Muscle of arm (tissue), 12 donors: Measurements from ENCODE around the gene NOC3L. TPM values are rescaled to one million over a fixed set of nuclear protein-coding genes. Genes with fewer than 3 reads are reported as not detected.
A peak's percentile ranks its signal among the peaks of the same experiment; 100 is the strongest.
"Not testable (repeated sequence)": the region's sequence is repeated elsewhere in the genome, so short reads cannot be mapped to it uniquely, and the experiment has no call there.

Experiments
- DNase-seq: peaks from one replicate; pipeline ENCODE4 v3.0.0-alpha.2; 2013
- polyA plus RNA-seq, 12 donors: library from polyadenylated mRNA; unstranded; fragments of 120-200 nt; gene quantifications; one replicate each; pipeline ENCODE4 v1.2.1, GENCODE V29; 2013; ENCODE audit not compliant: insufficient read length in 12 of 12

The NOC3L gene
- polyA plus RNA-seq, 12 donors = 7.9 to 23.2 (median 16.7) TPM; not detected in 1

DNA sequence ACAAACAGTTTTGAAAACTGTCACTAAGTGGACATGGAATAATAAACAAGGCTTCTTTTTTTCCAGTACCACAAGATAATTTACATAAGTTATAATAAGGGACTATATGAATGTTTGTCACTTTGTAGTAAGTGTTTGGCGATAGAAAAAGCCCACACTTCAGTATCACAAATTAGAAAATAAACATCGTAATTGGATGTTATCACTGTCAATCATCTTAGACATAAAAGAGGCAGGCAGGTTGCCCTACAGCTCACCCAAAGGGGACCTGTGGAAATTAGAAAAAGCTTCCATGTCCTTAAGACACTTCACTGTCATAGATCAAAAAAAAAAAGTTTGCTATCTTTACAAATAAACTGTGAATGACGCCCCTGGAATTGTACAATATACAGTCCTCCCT lies 3.6 kb upstream of the NOC3L start:
- no peak for DNase-seq

DNA sequence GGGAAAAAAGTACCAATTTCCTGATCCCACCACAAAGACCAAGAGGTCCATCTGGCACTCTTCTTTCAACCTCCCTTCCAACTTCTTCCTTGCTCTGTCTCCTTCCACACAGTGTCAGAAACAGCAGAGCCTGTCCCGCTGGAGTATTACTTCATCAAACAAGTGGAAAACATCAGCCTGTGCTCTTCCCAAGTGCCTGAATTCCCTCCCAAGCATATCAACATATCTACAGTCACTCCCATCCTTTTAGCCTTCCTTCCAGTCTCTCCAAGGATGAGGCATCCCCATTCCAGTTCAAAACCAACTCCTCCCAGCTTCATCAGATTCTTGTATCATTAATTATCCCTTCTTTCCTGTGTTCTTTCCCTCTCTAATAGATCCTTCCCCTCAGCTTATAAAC lies 1.7 kb upstream of the NOC3L start:
- DNase-seq = no peak

DNA sequence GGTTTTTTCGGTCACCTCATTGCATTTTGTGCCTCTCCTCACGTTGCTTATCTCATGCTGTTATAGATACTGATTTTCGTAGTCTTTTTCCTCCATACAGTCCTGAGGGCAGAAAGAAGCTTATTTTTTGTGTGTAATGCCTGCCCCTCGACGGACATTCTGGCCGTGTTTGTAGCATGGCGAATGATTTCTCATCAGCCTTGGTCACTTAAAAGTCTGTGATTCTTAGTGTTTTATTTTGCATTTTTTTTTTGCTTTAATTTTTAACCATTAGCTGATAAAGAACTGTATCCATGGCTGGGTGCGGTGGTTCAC lies 469 bp upstream of the NOC3L start:
- DNase-seq = no peak

DNA sequence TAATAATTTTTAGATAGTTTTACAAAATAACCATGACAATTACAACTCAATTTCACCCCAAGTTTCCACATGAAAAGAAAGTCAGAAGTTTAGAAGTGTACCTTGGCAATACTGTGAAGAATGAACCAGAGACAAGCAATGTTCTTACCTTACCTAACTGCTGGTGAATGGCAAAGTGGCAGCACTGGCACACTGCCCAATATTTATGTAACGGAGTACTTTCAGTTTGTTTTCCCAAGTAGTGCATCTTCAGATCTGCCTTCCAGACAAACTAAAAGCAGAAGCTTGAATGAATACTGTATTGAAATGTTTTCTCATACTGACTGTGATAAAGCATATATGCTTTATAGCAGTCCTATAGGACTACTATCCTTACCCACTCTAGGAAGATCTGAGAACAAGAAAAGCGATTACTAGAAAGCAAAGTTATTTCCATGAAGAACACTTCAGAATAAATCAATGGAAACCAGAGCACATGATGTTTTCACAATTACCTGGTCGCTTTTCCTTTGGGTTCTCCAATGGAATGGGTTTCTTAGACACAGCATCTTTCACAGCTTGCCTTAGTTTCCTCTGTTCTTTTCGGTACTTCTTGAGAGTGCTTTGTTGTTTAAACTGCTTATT lies 1.5 kb downstream of the NOC3L start:
- DNase-seq = no peak

DNA sequence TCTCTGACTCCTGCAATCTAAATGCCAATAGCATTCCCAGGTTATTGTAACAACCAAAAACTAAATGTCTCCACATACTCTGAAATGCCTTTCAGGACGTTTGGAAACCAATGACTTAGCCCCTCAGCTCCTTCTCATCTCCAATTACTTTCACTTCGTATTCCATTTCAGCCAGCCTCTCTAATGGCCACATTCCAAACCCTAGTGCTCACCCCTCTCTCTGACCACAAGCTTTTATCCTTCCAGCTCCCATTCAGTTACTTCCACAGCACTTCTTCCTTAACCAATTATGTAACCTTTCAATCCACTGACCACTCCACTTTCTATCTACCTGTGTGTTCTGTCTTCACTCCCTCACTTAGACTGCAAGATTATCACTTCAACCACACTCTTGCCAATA lies 4.3 kb downstream of the NOC3L start:
- DNase-seq = no peak

DNA sequence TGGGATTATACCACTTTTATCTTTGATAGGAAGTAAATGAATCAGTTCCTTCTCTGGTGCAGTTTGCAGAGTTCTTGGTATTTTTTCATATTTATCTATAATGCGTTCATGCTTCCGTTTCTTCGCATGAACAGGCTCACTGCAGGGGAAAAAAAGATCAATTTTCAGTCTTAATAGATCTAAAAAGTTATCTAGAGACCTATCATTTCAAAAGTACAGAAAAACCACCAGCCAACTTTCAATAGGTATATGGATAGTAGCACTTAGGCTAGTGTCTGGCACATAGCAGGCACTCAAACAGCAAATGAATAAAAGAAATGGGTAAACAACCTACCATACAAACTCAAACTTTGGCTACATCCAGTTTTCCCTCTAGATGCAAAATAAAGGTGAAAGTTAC lies 5.5 kb downstream of the NOC3L start:
- DNase-seq = no peak

DNA sequence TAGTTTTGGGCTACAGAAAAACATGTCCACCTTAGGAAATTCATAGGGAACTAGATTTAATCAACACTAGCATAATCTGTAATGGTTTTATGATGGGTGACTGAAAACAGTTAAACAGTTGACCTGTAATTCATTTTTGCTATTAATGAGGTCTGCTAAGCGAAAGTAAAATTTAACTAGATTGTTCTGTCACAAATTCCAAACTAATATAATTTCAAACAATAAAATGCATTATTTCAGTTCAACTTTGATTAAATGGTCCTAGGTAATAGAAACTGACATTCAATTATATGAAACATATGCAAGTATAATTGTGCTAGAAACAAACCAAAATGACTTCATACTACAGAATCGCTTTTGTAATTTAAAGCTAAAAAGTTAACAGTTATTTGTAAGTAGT lies 6.9 kb downstream of the NOC3L start:
- DNase-seq = no peak

DNA sequence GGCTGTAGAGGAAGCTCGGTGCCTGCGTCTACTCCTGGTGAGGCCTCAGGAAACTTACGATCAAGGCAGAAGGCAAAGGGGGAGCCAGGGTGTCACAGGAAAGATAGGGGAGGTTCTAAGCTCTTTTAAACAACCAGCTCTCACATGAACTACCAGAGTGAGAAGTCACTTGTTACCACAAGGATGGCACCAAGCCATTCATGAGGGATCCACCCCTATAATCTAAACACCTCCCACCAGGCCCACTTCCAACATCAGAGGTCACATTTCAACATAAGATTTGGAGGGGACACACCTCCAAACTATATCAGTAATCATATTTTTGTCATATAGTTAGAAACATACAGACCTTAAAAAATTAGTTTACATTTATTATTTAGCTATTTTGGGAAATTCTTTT lies 9.4 kb downstream of the NOC3L start:
- no peak for DNase-seq

DNA sequence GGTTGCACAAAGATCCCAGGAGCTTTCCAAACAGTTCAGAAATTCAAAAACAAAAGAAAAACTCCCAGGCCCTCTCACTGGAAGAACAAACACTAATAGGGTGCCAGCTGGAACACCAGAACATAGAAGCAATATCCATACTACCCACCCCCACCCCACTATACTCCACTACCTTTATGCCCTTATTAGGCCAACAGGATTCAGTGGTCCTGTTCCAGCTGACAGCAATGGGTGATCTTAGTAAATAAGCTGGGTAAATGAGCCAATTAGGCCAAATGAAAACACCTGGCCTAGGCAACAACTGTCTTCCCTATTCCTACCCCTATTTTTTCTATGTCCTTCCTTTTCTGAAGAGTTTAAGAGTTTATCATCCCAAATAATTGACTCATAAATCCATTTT lies 11.7 kb downstream of the NOC3L start:
- DNase-seq = no peak

DNA sequence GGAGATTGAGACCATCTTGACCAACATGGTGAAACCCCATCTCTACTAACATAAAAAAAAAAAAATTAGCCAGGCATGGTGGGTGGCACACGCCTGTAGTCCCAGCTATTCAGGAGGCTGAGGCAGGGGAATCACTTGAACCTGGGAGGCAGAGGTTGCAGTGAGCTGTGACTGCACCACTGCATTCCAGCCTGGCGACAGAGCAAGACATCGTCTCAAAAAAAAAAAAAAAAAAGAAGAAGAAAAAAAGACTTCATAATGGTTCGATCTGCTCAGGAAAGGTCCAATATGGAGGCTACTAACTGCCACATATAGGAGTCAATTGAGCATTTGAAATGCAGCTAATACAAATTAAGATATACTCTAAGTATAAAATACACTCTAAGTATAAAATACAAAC lies 12.2 kb downstream of the NOC3L start:
- DNase-seq = not testable (repeated sequence)

DNA sequence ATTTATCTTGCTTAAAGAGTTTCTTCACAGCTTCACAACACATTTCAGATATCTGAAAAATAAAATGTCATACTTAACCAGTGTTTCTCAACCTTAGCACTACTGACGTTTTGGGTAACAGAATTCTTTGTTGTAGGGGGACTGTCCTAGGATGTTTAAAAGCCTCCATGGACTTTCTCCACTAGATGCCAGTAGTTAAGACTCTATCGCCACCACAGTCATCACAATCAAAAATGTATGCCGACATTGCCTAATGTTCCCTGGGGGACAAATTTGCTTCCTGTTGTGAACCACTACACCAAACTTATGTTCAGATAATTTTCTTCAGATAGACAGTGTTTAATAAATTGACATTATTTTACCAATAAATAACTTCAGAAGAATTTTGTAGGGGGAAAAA lies 13.4 kb downstream of the NOC3L start:
- no peak for DNase-seq

DNA sequence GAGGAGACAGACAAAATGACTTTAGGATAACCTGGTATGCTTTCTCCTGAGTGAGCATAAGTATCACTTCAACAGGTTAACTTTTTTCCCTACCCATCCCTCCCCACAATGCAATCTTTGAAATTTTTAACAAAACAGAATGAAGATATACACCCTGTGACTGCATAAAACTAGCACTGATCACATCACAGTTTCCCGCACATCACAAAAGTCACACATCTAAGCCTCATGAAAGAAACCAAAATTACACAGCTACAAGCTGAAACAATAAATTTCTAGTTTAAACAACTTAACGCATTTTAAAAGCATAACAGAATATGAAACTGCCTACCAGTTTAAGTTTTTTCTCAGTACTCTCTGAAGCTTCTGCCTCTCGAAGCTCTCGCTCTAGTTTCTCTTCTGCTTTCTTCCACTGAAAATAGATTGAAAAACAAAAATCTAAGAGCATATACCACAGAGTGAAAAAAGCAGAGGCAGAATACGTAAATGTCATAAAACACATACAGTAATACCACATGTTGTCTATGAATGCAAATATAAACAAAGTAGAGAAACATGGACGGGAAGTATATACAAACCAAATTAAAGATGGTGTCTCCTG lies 18.1 kb downstream of the NOC3L start:
- no peak for DNase-seq

DNA sequence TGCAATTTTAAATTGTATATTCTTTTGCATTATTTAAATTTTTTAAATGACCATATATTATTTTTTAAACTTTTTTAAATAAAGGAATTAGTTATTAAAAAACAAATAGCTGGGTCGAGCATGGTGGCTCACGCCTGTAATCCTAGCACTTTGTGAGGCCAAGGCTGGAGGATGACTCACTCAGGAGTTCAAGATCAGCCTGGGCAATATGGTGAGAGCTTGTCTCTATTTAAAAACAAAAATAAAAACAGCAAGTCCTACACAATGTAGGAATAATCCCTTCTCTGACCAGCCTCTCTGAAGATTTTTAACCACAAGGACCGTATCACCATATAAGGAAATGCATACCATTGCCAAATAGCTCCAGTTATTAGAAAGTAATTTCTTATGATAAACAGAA lies 19.6 kb downstream of the NOC3L start:
- no peak for DNase-seq

DNA sequence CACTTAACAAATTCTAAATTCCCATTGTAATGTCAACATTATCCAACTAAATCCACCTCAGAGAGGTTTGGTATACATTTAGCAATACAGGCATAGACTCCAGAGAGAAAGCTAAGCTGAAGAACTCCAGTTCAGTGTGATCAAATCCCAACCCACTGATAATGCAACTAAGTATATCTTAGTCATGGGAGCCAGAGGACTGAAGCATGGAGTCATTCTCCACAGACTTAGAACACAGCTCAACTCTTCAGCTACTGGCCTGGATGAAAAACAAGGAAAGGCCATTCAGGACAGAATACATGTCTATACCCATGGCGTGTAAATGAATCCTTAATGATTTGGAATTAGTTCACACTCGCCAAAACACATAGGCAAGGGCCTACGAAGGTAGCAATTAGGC lies 27.9 kb downstream of the NOC3L start:
- DNase-seq = no peak

DNA sequence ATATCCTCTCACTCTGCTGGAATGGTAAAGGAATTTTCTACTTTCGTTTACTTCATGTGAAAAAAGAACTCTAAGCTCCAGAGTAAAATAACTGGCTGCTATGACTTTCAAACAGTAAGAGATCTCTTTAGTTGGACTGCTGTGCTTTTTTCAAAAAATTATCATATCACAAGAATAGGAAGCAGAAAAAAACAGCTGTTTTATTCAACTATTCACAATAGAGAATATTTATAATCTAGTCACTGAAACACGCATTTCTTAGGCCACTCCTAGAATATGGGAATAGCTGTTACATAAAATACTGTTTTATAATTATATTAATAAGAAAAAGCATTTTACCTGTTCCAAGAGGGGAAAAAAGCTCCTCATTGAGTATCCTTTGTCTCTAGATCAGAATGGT lies 29.7 kb downstream of the NOC3L start:
- DNase-seq = no peak

DNA sequence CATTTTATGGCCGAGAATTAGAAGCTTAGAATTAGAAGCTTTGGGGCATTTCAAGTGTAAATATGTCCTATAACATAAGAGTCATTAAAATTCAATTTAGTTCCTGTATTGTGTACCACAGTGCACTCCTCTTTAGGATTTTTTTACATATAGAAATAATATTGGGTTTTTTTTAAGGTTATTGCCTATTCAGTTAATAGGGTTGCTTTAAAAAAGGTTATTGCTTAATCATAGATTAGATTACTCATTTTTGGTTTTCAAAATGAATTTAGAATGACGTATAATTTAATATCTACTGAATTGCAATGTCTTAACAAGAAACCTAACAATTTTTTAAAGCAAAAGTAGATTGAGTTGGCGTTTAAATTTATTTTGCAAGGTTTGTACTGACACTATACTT lies 34.1 kb downstream of the NOC3L start:
- DNase-seq = no peak

DNA sequence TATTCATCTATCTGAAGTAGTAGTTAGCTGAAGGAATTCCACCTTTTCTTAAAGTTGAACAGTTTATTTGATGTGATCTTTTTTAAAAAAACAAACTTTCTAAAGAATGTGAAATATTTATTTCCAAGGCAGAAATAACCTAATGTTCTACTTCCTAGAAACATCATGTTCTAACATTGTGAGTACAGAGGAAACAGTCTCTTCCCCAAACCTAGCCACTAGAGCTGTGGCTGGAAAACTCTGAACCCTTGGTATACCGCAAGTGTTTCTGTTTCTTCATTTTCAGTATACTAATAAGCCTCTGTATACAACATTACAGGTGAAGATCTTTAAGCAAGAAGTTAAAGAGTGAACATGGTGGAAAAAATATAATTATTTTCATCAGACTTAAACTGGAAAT lies 35.1 kb downstream of the NOC3L start:
- DNase-seq = no peak

DNA sequence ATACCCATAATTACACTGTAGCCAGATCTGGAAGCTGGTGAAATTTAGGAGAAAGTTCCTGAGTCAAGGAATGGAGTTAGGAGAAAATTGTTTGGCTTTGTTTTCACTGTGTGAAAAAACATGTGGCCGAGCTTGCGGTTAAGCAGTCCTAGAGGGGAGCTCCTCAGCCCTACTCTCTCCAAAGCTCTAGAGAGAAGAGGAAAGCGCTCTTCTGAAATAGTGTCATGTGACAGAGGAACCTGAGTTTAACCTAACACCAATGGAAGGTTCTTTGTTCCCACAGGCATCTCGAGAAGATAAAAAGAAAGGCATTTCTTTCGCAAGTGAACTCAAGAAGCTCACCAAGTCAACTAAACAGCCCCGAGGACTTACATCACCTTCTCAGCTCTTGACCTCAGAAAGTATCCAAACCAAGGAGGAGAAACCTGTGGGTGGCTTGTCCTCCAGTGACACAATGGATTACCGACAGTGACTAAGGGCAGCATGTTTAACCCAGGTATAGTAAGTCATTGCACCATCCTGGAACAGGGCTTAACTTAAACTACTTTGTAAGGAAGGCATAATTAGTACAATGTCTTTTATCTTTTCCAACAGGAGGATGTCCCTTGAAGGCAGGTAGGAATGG lies 38.0 kb downstream of the NOC3L start:
- no peak for DNase-seq

DNA sequence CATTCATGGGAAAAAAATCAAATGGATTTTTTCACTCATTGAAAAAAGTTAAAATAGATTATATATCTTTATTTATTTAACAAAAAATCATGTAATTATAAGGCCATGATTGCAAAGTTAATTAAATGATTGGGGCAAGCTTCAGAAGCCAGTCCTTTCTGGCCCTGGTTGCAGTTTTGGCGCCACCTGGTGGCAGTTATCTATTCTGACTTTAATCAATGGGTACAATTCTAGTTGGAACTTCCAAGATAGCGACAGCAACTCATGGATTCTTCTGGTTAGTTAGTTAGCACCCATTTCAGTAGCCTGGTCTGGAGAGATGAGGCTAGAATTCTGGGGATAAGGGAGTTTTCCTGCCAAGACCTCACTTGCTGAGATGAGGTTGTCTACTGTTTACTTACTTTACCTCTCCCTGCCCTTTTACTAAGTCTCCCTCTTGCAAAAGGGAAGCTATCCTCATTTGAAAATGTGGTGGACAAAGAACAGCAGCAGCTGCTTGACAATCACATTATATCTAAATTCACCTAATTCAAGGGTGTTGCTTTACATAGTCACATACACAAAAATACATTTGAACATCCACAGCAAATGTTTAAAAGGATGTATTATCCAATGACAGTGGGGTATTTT lies 42.3 kb downstream of the NOC3L start:
- peak; percentile 73 for DNase-seq

DNA sequence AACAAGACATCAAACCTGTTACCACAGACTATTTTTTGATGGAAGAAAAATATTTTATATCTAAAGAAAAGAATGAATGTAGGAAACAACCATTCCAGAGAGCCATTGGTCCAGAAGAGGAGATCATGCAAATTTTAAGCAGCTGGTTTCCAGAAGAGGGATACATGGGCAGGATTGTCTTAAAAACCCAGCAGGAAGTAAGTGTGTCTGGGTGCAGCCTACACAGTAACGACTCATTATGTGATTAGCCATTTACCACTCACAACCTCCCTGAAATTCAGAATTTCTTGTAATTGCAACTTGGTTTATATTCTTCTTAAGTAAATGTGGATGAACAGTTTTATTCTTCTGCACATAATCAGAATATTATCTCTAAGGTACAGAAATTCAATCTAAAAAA lies 46.2 kb downstream of the NOC3L start:
- no peak for DNase-seq

DNA sequence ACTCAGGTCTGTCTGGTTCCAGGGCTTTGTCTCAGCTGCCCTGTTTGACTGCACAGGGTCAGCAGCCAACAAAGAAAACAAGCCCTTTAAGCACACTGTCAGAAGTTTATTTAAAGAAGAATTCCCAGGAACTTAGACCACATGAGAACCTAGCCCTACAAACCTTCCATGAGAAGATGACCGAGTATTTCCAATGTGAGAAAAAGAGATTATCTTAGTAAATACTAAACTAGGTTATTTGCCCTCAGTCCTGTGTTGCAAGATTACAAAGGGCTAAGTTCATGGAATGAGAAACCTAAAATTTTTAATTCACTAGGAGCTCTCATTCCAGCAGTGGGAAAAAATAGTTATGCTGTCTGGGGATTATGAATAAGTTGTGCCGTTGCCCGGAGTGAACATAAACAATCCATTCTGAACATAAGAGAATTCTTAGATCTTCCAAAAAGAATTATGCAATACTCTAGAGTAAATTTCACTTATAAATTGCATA lies 46.7 kb downstream of the NOC3L start:
- peak; percentile 86 for DNase-seq

DNA sequence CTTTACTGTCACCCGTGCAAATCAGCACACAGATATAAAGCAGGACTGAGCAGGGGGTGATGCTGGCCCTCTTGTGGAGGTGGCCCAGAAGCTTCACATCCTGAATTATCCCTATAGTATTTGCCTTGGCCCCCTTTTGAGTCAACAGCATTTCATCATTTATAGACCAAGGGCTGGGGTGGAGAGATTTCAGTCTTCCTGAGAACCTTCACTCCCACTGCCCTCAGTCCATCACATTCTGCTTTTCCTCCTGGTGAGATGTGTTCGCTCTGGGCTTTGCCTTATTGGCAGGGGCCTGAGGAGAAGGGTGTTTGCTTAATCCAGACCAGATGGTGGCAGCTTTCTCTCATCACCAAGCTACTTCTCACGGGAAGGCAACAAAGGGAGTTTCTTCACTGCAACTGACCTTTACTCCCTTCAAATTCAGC lies 47.7 kb downstream of the NOC3L start:
- no peak for DNase-seq

DNA sequence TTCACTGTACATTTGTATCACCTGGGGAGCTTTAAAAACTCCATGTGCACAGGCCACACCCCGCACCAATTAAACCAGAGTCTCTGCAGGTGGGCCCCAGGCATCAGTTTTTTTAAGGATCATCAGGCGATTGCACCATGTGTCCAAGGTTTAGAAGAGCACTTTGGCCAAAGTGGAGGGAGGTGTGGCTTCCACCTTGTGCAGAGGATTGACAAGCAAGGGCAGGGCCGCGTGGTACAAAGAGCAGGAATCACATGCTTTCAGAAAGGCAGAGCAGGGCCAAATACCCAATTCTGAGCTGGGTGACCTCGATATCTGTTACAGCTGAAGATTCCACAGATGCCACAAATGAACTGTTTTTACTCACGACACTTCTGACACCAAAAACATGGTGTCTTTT lies 52.4 kb downstream of the NOC3L start:
- DNase-seq = no peak
